ENCODE data around the gene RPIA. TPM values are rescaled to one million over a fixed set of nuclear protein-coding genes. Genes with fewer than 3 reads are reported as not detected.

Gene RPIA
- total and polyA plus RNA-seq, 5 donors from 2014 or later: 24.2 to 51.9 (median 42.3) TPM

DNA sequence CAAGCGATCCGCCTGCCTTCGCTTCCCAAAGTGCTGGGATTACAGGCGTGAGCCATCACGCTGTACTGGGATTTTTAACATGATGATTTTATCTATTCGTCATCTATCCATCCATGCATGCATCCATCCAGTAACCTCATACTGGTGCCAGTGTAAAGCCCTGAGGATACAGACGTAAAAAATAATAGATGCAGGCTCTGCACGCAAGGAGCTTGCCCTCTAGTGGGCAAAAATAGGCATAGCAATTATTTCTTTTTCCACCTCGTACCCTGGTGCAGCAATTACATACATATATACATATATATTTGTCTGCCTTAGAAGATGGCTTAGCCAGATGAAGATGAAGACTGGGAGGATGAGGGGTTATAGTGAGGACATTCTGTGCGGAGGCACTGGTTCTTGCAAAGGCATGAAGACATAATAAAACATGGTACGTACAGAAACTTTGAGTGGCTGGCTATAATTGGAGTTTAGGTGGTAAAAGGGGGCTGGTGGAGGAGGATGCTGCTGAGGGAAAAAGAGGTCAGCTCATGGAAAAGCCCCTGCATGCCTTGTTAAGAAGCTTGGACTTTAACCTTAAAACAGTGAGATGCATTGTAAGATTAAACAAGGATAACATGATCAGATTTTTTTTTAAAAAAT is 19.6 kb upstream of the RPIA start:
- DNase-seq (peak in 2 of 3 donors; percentile 44 to 57), ATAC-seq (ENCODE audit: low read depth in 2 of 2) (peak in 1 of 2 donors; percentile 61)
- no peak overlapping the region for H3K4me3 ChIP-seq (ENCODE audit: low read depth, low read length)
- H3K4me3 Mint-ChIP-seq: no peak overlapping the region
- H3K4me1 Mint-ChIP-seq: peaks cover 0 to 6% (median 2%) of the 10 kb centered on the region in 4 donors
- no peak overlapping the region for H3K27ac Mint-ChIP-seq
- no peaks in the 10 kb centered on the region for H3K9me3 ChIP-seq (ENCODE audit: control insufficient read depth in 2 of 2, low read length in 2 of 2)
- no peaks in the 10 kb centered on the region for H3K27me3 ChIP-seq (ENCODE audit: control insufficient read depth, insufficient read depth, low read length)
- H3K9me3 Mint-ChIP-seq: peaks cover 0 to 2% (median 0%) of the 10 kb centered on the region in 7 donors
- no peak overlapping the region for H3K27ac ChIP-seq (ENCODE audit: insufficient read depth, low read length, poor library complexity, severe bottlenecking)
- H3K36me3 Mint-ChIP-seq: no peaks in the 10 kb centered on the region
- H3K36me3 ChIP-seq (ENCODE audit: control insufficient read depth, insufficient read depth, low read length): no peaks in the 10 kb centered on the region
- H3K27me3 Mint-ChIP-seq: peaks cover 5% of the 10 kb centered on the region
- H3K4me1 ChIP-seq (ENCODE audit: control insufficient read depth, insufficient read depth, low read length, poor library complexity, severe bottlenecking): no peaks in the 10 kb centered on the region

DNA sequence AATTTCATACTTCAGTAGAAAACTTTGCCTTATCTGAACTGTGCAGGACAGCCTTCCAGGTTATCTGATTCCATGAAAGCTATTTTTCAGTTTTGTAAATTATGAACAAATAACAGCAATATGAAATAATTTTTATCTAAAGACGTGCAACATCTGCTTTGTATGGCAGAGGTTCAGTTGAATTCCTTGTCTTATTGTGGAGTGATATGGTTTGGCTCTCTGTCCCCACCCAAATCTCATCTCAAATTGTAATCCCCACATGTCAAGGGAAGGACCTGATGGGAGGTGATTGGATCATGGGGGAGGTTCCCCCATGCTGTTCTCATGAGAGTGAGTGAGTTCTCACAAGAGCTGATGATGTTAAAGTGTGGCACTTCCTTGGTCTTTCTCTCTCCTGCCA is 18.1 kb upstream of the RPIA start:
- Mint-ChIP-seq H3K4me3 (no peak overlapping the region), H3K27ac (no peak overlapping the region), H3K9me3 (peaks cover 0 to 2% (median 0%) of the 10 kb centered on the region in 7 donors), H3K4me1 (peaks cover 0 to 6% (median 2%) of the 10 kb centered on the region in 4 donors), H3K27me3 (peaks cover 5% of the 10 kb centered on the region), H3K36me3 (peaks cover 2% of the 10 kb centered on the region)
- Histone ChIP-seq H3K27ac (ENCODE audit: insufficient read depth, low read length, poor library complexity, severe bottlenecking) (no peak overlapping the region), H3K4me3 (ENCODE audit: low read depth, low read length) (no peak overlapping the region), H3K9me3 (ENCODE audit: control insufficient read depth in 2 of 2, low read length in 2 of 2) (no peaks in the 10 kb centered on the region), H3K36me3 (ENCODE audit: control insufficient read depth, insufficient read depth, low read length) (no peaks in the 10 kb centered on the region), H3K4me1 (ENCODE audit: control insufficient read depth, insufficient read depth, low read length, poor library complexity, severe bottlenecking) (no peaks in the 10 kb centered on the region), H3K27me3 (ENCODE audit: control insufficient read depth, insufficient read depth, low read length) (no peaks in the 10 kb centered on the region)
- no peak for ATAC-seq (ENCODE audit: low read depth in 2 of 2)
- no peak for DNase-seq

DNA sequence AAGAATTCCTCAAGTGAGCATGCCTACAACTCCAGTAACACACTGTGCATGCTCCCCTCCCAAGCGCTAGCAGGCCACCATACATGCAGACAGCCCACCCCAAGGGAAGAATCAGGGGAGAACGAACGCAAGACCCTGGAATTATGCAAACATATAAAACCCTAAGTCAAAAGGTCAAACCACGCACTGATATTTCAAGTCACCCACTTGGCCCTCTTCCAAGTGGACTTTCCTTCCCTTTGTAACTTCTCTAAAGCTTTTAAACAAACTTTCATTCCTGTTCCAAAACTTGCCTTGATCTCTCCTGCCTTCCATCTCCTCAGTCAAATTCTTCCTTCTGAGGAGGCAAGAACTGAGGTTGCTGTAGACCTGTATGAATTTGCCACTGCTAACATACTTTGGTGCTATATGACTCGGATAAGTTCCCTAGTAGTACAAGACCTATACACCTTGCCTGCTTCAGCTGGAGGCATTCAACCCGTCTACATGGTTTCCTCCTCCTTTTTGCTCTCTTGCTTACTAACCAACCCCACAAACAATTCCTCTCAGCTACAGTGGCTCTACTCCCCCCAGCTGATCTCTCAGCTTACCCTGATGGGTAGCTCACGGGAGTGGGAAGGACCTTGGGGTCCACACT is 11.1 kb upstream of the RPIA start:
- H3K4me1 ChIP-seq (ENCODE audit: control insufficient read depth, insufficient read depth, low read length, poor library complexity, severe bottlenecking): no peaks in the 10 kb centered on the region
- Mint-ChIP-seq H3K27ac (no peak overlapping the region), H3K9me3 (peaks cover 0 to 11% (median 4%) of the 10 kb centered on the region in 7 donors), H3K27me3 (no peaks in the 10 kb centered on the region), H3K36me3 (peaks cover 8% of the 10 kb centered on the region), H3K4me3 (no peak overlapping the region), H3K4me1 (no peaks in the 10 kb centered on the region)
- H3K27me3 ChIP-seq (ENCODE audit: control insufficient read depth, insufficient read depth, low read length): no peaks in the 10 kb centered on the region
- no peaks in the 10 kb centered on the region for H3K36me3 ChIP-seq (ENCODE audit: control insufficient read depth, insufficient read depth, low read length)
- DNase-seq (no peak), ATAC-seq (ENCODE audit: low read depth in 2 of 2) (no peak)
- H3K4me3 ChIP-seq (ENCODE audit: low read depth, low read length): no peak overlapping the region
- H3K27ac ChIP-seq (ENCODE audit: insufficient read depth, low read length, poor library complexity, severe bottlenecking): no peak overlapping the region
- H3K9me3 ChIP-seq (ENCODE audit: control insufficient read depth in 2 of 2, low read length in 2 of 2): peaks cover 8 to 14% of the 10 kb centered on the region in 2 experiments

DNA sequence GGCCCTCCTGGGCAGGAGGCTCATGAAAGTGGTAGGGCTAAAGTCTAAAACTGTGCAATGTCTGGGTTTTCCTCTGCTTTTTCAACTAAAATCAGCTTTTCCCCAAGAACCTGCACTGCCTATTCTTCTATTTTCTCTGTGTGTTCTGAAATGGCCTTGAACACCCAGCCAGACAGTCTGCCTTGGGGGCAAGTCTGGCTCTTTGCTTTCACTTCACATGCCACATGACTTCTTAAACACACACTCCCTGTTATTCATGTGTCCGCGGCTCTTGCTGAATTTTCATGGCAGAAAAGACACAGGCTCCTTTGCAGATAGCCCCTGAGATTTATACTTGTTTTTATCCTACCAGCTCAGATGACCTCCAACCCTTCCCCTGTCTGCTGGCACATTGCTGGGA is 10.6 kb upstream of the RPIA start:
- ATAC-seq (ENCODE audit: low read depth in 2 of 2) (no peak), DNase-seq (no peak)
- no peak overlapping the region for H3K4me3 ChIP-seq (ENCODE audit: low read depth, low read length)
- H3K4me3 Mint-ChIP-seq: no peak overlapping the region
- no peaks in the 10 kb centered on the region for H3K4me1 Mint-ChIP-seq
- no peaks in the 10 kb centered on the region for H3K27me3 ChIP-seq (ENCODE audit: control insufficient read depth, insufficient read depth, low read length)
- peaks cover 8 to 14% of the 10 kb centered on the region in 2 experiments for H3K9me3 ChIP-seq (ENCODE audit: control insufficient read depth in 2 of 2, low read length in 2 of 2)
- H3K27ac ChIP-seq (ENCODE audit: insufficient read depth, low read length, poor library complexity, severe bottlenecking): no peak overlapping the region
- H3K27ac Mint-ChIP-seq: no peak overlapping the region
- no peaks in the 10 kb centered on the region for H3K27me3 Mint-ChIP-seq
- H3K4me1 ChIP-seq (ENCODE audit: control insufficient read depth, insufficient read depth, low read length, poor library complexity, severe bottlenecking): no peaks in the 10 kb centered on the region
- no peaks in the 10 kb centered on the region for H3K36me3 ChIP-seq (ENCODE audit: control insufficient read depth, insufficient read depth, low read length)
- peaks cover 8% of the 10 kb centered on the region for H3K36me3 Mint-ChIP-seq
- peaks cover 0 to 11% (median 4%) of the 10 kb centered on the region in 7 donors for H3K9me3 Mint-ChIP-seq

GRCh38 chr2:88683160-88684021 is 8.1 kb upstream of the RPIA start:
- H3K27me3 ChIP-seq (ENCODE audit: control insufficient read depth, insufficient read depth, low read length): no peaks in the 10 kb centered on the region
- DNase-seq (no peak), ATAC-seq (ENCODE audit: low read depth in 2 of 2) (no peak)
- peaks cover 8 to 14% of the 10 kb centered on the region in 2 experiments for H3K9me3 ChIP-seq (ENCODE audit: control insufficient read depth in 2 of 2, low read length in 2 of 2)
- no peaks in the 10 kb centered on the region for H3K4me1 Mint-ChIP-seq
- H3K27ac ChIP-seq (ENCODE audit: insufficient read depth, low read length, poor library complexity, severe bottlenecking): no peak overlapping the region
- H3K27ac Mint-ChIP-seq: no peak overlapping the region
- no peaks in the 10 kb centered on the region for H3K27me3 Mint-ChIP-seq
- peaks cover 0 to 11% (median 4%) of the 10 kb centered on the region in 7 donors for H3K9me3 Mint-ChIP-seq
- H3K36me3 ChIP-seq (ENCODE audit: control insufficient read depth, insufficient read depth, low read length): no peaks in the 10 kb centered on the region
- no peak overlapping the region for H3K4me3 ChIP-seq (ENCODE audit: low read depth, low read length)
- no peaks in the 10 kb centered on the region for H3K4me1 ChIP-seq (ENCODE audit: control insufficient read depth, insufficient read depth, low read length, poor library complexity, severe bottlenecking)
- peaks cover 12% of the 10 kb centered on the region for H3K36me3 Mint-ChIP-seq
- no peak overlapping the region for H3K4me3 Mint-ChIP-seq

DNA sequence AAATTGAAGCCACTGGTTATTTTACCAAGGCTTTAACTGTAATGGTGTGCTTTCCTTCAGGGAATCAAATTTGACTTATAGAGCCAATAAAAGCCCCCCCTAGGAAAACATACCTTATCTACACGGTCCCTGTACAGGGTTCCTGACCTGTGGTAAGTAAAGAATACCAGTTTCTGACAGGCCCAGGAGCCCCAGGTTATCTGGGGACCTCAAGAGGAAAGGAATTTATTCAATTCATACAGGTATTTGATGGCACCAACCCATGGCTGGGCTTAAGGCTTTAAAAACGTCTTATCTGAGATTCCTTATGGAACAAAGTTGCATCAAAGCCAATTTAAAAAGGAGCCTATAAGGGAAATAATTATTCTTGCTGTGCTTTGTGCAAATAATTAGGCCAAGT is 7.0 kb upstream of the RPIA start:
- Mint-ChIP-seq H3K27me3 (no peaks in the 10 kb centered on the region), H3K4me1 (peaks cover 2 to 4% (median 3%) of the 10 kb centered on the region in 4 donors), H3K36me3 (peaks cover 10% of the 10 kb centered on the region), H3K9me3 (peaks cover 0 to 11% (median 2%) of the 10 kb centered on the region in 7 donors), H3K4me3 (no peak overlapping the region), H3K27ac (no peak overlapping the region)
- Histone ChIP-seq H3K27ac (ENCODE audit: insufficient read depth, low read length, poor library complexity, severe bottlenecking) (no peak overlapping the region), H3K4me3 (ENCODE audit: low read depth, low read length) (no peak overlapping the region), H3K27me3 (ENCODE audit: control insufficient read depth, insufficient read depth, low read length) (no peaks in the 10 kb centered on the region), H3K36me3 (ENCODE audit: control insufficient read depth, insufficient read depth, low read length) (no peaks in the 10 kb centered on the region), H3K4me1 (ENCODE audit: control insufficient read depth, insufficient read depth, low read length, poor library complexity, severe bottlenecking) (no peaks in the 10 kb centered on the region), H3K9me3 (ENCODE audit: control insufficient read depth in 2 of 2, low read length in 2 of 2) (peaks cover 8 to 14% of the 10 kb centered on the region in 2 experiments)
- no peak for ATAC-seq (ENCODE audit: low read depth in 2 of 2)
- no peak for DNase-seq

GRCh38 chr2:88686320-88686719 is 5.2 kb upstream of the RPIA start:
- Mint-ChIP-seq H3K27ac (no peak overlapping the region), H3K4me3 (no peak overlapping the region), H3K27me3 (no peaks in the 10 kb centered on the region), H3K36me3 (peaks cover 6% of the 10 kb centered on the region), H3K9me3 (peaks cover 0 to 11% (median 2%) of the 10 kb centered on the region in 7 donors), H3K4me1 (peaks cover 15 to 22% (median 18%) of the 10 kb centered on the region in 4 donors)
- H3K9me3 ChIP-seq (ENCODE audit: control insufficient read depth in 2 of 2, low read length in 2 of 2): peaks cover 8 to 14% of the 10 kb centered on the region in 2 experiments
- ATAC-seq (ENCODE audit: low read depth in 2 of 2): no peak
- H3K36me3 ChIP-seq (ENCODE audit: control insufficient read depth, insufficient read depth, low read length): no peaks in the 10 kb centered on the region
- H3K4me1 ChIP-seq (ENCODE audit: control insufficient read depth, insufficient read depth, low read length, poor library complexity, severe bottlenecking): peaks cover 10% of the 10 kb centered on the region
- no peak overlapping the region for H3K27ac ChIP-seq (ENCODE audit: insufficient read depth, low read length, poor library complexity, severe bottlenecking)
- H3K27me3 ChIP-seq (ENCODE audit: control insufficient read depth, insufficient read depth, low read length): no peaks in the 10 kb centered on the region
- DNase-seq: no peak
- no peak overlapping the region for H3K4me3 ChIP-seq (ENCODE audit: low read depth, low read length)
